GM18507 (cell line): ENCODE results near the gene TYMP.

Source experiments
- DNase-seq: peaks from one replicate; pipeline ENCODE4 v3.0.0; 2011; ENCODE audit warnings: low read depth; ENCODE audit not compliant: insufficient read length; ENCODE audit errors: extremely low spot score
- FAIRE-seq: peaks from 2 replicates; lab custom pipeline; 2011; peaks lifted over from hg19 to GRCh38; lab: Jason Lieb, UNC

The TYMP gene, protein sequence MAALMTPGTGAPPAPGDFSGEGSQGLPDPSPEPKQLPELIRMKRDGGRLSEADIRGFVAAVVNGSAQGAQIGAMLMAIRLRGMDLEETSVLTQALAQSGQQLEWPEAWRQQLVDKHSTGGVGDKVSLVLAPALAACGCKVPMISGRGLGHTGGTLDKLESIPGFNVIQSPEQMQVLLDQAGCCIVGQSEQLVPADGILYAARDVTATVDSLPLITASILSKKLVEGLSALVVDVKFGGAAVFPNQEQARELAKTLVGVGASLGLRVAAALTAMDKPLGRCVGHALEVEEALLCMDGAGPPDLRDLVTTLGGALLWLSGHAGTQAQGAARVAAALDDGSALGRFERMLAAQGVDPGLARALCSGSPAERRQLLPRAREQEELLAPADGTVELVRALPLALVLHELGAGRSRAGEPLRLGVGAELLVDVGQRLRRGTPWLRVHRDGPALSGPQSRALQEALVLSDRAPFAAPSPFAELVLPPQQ

DNA sequence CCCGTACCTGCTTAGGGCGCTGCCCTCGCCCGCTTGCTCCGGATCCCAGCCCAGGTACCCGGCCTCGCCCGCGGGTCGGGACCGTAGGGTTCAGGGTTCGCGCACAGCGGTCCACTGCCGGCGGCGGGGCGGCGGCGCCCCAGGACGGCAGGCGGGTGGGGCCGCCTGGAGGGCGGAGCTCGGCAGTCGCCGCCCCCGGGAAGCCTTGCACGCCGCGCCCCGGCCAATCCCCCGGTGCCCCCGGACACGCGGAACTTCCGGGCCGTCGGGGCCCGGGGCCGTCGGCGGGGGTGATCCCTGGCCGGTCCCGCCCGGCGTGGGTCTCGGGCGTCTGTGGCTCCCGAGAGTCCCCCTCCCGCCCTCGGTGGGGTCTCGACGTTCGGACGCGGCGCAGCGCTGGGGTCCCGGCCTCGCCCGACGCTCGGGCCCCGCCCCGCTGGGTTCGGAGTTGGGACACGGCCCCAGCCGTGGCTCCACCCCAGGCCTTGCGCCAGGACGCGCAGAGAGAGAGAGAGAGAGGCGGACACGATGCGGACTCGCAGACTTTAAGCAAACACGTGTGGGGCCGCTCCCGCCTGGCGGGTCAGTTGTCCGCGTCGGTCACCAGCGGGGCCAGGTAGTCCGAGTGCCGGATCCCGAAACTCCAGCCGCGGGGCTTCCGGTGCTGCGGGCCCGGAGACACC, at the start of gene TYMP:
TYMP (minus strand) TSS at position 116 of the 683 bp plus-strand sequence. CDS start 303 bp downstream, outside the sequence.
- FAIRE-seq (peak; percentile 91), DNase-seq (no peak)

DNA sequence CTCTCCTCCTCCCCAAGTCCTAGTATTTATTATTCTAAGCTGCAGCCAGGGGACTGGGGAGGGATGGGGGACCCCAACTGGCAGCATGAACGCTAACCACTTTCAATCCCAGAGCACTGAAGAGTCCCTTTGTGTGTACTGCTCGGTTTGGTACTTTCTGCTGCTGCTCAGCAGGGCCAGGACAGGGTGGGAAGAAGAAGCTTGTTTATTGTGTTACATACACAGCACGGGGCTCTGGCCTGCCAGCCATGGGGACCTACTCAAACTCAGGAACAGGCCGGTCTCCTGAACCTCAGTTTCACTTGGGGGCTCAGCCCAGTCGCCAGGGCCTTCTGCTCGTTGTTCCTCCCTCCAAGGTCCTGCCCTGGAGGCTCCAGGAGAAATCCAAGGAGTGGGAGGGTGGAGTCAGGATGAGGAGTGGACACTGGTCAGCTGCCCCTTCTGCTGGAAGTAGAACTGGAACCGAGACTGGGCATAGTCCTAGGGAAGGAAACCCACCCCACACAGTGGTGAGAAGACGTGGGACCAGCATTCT, 49.0 kb upstream of the TYMP start:
- FAIRE-seq = no peak

DNA sequence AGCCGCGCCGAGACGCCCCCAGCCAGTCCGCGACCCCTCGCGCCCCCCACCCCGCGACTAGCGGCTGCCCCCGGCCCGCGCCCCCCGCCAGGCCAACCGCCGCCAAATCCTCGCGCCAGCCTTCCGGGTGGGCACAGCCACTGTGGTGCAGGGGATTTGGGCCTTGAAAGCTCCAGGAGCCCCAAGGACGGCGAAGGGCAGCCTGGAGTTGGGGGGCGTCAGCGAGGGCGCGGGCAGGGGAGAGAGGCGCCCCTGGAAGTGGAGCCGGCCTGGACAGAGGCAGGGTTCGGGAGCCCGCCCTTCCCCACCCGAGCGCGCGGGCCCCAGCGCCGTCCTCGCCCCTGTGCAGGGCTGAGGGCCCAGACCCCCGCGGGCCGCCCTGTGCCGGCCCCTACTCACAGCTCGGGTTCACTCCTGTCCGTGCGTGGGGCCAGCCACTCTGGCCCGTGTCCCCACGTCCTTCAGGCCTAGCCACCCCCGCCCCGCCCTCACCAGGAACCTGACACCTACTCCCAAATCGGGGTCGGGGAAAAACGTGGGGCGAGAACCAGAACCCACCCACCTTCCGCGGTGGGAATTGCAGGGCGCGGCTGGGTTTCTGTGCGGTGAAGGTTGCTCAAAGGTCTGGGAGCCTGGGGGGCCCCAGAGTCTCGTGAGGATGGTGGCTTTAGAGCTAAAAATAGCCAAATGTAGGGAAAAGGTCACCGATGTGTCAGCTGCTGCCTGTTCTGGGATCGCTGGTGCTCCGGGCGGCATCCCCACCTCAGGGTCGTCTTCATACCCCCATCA, 48.4 kb upstream of the TYMP start, which contains the start of gene CPT1B:
CPT1B (minus strand) TSS at position 441 of the 789 bp plus-strand sequence. CDS start 512 bp downstream, outside the sequence.
- FAIRE-seq (no peak), DNase-seq (no peak)

More for the DNA sequence above, 49.0 kb upstream of the TYMP start:
- no peak for DNase-seq

DNA sequence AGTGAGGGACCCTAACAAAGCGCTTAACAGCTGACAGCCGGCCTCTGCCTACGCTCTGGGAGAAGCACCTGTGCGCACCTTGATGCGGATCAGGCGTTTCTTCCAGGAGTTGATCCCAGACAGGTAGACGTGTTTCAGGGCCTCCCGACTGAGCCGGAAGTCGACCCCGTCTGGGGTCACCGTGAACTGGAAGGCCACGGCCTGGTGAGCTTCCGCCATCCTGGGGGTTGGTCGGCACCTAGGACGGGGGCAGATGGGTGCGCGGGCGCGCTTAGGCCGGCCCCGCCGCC, 47.8 kb upstream of the TYMP start:
- no peak for FAIRE-seq
- no peak for DNase-seq

DNA sequence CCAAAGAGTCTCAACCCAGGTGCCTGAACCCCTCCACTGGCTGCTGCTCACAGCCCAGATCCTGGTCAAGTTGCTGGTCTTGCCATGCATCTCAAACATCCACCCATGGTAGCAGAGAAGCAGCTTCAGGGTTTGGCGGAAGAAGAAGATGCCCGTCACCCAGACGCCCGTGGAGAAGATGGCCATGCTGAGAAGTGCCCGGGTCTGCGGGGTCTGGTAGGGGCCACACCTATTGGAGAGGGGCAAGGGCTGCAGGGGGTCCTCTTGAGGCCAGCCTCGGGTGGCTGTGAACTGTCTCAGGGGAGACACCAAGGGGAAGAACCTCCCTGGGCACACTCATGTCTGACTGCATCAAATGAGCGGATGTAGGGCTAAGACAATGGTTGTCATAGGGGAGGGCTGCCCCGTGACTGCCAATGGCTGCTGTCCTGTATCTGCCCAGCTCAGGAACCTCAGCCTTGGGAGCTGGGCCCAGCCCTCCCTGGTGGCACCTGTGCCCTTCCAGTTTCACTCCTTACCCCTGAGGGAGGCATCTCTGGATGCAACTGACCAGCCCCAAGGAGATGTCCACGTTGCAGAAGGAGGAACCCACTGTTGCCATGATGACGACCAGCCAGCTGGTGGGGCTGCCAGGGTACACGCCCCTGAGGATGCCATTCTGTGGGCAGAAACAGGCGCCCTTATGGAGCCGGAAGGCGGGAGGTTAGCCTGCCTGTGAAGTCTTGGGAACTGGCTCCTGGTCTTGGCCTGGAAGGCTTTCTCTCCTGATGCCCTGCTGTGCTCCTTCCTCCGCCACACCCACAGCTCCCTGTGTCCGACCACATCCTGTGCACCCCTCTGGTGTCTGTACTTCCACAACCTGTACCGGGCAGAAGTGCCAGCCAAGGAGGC, 47.2 kb upstream of the TYMP start:
- DNase-seq (no peak), FAIRE-seq (no peak)

DNA sequence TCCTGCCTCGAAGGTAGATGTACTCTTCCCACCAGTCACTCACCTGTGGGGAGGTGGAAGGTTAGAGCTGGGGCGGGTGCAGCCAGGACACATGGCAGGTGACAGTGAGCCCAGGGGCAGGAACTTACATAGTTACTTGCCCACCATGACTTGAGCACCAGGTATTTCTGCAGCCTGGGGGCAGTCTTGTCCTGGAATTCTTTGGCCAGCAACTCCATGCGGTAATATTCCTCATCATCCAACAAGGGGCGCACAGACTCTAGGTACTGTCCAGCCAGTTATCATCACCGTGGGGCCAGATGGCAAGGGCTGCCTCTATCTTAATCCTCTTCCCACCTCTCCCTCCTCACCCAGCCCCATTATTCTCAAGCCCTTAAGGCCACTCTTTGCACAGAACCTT, 46.3 kb upstream of the TYMP start:
- FAIRE-seq (no peak), DNase-seq (no peak)

DNA sequence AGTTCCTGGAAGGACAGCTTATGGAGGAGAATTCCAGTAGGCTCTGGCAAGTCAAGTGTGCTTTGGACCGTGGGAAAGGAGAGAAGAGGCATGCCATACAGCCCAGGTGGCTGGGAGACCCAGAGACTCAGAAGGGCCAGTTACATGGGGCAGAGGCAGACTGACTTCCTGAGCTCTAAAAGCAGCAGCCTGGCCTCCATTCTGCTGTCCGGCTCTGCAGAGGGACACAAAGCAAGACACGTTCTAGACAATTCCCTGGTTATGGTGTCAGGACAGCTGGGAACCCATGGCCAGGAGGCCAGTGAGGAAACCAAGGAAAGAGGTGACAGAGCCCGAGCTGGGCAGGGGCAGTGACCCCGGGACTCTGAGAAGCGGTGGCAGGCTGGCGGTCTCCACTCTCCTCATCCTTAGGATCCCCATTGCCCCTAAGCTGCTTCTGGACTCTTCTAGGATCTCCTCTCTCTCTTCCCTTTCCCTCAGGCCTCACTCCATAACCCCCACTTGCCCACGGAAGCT, 45.7 kb upstream of the TYMP start:
- FAIRE-seq (no peak), DNase-seq (no peak)

DNA sequence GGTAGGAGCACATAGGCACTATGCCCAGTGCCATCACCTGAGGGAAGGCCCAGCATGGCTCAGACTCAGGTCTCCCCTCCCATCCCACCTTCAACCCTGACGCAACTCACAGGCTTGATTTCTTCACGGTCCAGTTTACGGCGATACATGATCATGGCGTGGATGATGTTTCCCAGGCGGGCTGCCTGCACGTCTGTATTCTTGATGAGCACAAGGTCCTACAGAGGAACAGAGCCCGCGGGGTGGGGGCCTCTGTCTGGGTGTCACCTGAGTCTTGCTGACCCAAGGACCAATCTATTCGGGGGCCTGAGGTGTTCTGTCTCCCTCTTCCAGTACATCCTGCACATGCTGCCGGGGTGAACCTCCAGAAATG, 44.6 kb upstream of the TYMP start:
- FAIRE-seq (no peak), DNase-seq (no peak)

DNA sequence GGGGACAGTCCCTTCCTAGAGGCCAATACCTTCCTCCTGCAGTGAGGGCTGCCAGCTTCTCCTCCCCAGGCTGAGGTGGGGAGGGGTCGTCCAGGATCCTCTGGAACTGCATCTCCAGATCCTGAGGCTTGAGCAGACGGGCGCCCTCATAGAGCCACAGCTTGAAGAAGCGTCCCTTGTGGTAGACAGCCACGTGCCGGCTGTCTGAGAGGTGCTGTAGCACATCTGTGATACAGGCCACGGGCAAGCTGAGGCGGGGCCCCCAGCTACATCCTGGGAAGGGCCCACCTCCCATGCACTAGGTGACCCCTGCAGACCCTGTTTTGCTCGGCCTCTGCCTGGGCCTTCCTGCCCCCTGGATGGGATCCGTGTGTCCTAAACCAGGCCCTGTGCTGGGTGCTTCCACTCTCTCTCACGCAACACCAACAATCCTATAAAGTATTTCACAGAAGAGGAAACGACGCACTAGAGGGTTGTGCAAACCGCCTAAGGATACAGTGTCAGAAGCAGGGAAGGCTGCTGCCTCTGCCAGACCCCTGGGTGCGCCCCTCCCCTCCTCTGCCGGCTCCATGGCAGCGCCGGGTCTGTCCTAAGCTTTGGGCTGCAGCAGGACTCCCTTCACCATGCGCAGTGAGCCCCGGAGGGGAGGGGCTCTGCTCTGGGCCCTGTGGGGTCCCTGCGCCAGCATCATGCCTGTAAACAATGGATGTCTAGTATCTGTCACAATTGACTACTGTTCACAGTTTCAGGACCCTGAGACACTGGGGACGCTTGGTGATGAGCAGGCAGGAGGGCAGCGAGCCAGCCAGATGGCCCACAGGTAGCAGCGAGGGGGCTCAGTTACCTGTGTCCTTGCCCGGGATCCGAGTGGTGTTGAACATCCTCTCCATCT, 43.9 kb upstream of the TYMP start:
- FAIRE-seq = no peak

DNA sequence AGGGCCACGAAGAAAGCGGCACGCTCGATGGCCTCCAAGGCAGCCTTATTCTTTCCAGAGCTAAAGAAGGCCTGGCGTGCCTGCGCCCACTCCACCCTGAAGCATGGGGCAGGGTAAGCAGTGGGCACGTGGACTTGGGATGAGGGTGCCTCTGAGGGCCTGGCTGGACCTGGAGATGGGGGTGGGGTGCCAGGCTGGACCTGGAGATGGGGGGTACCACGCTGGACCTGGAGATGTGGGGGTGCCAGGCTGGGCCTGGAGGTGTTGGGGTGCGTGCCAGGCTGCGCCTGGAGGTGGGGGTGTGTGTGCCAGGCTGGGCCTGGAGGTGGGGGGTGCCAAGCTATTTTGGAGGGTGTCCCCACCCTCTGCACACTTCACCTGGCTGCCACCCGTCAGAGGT, 43.2 kb upstream of the TYMP start:
- DNase-seq (no peak), FAIRE-seq (no peak)

More for the DNA sequence above, 43.9 kb upstream of the TYMP start:
- DNase-seq = no peak

DNA sequence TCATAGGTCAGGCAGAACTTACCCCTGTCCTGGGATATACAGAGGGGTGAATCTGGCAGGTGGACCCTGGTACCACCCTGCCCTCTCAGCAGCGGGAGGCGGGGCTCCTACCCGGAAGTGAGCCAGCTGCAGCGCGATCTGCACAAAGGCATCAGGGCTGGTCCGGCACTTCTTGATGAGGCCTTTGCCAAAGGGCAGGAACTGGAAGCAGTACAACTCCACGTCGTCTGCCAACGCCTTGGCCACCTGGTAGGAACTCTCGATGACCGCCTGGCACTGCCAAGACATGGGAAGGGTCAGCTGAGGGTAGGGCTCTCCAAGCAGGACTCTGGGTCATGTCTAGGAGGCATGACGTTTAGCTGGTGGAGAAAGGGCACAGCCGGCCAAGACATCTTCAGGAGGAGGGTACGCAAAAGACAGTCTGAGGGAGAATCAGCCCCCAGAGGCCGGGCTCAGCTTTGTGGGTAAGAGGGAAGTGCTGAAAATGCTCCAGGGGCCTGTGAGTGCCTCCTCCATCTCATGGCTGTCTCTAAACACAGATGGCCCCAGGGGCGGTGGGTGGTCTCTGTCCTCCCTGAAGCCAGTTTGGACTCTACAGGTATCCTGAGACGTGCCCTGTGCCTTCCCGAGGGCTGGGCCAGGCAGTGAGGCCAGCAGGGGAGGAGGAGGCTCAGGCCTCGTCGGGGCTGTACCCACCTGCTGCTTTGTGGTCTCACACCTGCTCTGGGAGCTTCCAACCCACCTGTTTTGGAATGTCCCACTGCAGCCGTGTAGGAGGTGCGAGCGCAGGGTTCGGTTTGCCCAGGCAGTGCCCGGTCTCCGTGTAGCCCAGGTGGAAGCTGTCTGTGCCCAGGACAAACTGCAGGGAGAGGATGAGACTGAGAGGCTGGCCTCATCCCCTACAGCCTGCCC, 41.7 kb upstream of the TYMP start:
- FAIRE-seq (no peak), DNase-seq (no peak)

DNA sequence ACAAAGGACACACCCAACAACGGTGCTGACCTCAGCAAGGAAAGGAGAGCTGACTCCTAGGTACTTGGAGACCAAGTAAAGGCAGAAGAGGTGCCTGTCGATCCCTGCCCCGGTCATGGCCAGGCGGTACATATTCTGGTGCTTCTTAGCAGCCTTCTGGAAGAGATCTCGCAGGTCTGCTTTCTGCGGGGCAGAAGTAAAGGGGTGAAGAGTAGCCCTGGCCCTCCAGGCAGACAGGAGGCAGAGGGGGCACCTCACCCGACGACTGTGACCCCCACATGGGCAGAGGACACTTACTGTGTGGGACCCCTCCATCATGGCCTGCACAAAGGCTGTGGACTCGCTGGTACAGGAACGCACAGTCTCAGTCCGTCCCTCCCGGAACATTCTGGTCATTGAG, 41.0 kb upstream of the TYMP start:
- DNase-seq (no peak), FAIRE-seq (no peak)

DNA sequence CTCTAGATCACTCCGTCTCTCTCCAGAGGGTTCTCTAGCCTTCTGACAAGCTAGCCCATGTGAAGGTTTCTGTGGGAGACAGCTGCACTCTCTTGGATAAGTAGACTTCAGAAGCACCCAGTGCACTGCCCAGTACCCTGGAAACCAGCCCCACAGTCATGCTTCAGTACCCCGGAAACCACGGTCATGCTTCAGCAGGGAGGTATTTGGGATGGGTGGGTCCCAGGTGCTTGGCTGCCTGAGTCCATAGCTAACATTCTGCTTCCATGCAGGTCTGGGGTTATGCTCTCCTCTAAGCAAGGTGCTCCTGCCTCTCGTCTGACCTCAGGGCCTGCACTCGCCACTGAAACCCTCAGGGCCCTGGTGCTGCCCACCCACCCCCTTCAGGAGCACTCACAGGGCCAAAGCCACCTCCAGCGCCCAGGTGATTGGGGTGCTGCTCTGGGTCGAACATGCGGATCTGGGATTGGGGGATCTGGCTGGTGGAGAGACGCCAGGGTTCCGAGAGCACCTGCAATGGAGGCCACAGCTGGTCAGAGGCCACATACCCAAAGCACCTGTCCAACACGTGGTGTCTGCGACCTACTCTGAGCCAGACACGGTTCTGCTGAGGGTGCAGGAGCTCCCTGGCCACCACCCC, 40.2 kb upstream of the TYMP start:
- FAIRE-seq (no peak), DNase-seq (no peak)

DNA sequence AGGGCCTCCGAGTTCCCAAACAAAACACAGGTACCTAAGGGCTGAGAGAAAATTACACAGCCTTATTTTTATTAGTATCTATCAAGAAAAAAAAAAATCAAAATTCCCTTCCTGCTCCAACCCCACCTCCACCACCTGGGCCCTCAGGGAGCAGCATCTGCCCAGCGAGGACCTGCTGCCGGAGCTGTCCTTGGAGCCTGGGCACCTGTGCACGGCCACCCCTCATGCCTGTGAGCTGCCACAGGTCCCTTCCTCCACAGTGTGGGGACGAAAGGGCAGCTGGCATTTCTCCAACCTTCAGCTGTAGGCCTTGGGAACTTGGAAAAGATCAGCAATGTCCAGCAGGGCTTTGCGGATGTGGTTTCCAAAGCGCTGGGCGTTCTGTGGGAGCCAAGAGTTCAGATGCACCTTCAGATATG, 39.2 kb upstream of the TYMP start:
- DNase-seq = no peak

DNA sequence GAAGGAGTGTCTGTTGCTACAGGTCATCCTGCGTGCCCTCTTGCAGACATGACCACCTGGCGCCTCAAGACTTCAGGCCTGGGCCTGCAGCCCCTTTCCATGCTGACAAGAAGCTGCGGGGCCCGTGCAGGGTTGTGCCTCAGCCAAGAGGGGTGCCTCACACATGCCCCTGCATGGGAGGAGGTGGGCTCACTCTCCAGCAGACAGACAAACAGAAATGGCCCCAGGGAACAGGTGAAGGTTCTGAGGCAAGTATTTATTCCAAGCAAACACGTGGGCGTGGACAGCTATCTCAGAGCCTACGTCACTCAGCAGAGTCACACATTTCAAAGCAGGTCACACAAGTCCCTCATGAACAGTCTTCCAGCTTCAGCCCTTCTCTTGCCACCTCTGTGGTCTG, 38.8 kb upstream of the TYMP start:
- DNase-seq (no peak), FAIRE-seq (no peak)

More for the DNA sequence above, 39.2 kb upstream of the TYMP start:
- no peak for FAIRE-seq

DNA sequence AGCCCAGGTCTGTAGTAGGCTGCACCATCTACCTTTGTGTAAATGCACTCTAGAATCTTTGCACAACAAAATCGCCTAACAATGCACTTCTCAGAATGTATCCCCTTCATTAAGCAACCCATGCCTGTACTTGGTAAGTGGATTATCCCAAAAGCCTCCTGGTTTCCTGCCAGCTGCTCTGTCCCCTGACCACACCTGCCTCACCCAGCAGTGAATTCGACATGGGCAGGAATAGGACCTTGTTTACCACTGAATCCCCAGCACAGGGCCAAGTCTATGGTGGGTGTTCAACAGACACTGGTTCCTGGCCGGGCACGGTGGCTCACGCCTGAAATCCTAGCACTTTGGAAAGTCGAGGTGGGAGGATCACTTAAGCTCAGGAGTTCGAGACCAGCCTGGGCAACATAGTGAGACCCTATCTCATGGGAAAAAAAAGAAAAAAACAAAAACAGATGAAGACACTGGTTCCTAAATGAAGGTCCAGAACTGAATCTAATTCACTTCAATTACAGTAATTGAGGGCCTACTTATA, 38.0 kb upstream of the TYMP start:
- no peak for FAIRE-seq
- no peak for DNase-seq
